ENCODE measurements around the gene FURIN.

DNA sequence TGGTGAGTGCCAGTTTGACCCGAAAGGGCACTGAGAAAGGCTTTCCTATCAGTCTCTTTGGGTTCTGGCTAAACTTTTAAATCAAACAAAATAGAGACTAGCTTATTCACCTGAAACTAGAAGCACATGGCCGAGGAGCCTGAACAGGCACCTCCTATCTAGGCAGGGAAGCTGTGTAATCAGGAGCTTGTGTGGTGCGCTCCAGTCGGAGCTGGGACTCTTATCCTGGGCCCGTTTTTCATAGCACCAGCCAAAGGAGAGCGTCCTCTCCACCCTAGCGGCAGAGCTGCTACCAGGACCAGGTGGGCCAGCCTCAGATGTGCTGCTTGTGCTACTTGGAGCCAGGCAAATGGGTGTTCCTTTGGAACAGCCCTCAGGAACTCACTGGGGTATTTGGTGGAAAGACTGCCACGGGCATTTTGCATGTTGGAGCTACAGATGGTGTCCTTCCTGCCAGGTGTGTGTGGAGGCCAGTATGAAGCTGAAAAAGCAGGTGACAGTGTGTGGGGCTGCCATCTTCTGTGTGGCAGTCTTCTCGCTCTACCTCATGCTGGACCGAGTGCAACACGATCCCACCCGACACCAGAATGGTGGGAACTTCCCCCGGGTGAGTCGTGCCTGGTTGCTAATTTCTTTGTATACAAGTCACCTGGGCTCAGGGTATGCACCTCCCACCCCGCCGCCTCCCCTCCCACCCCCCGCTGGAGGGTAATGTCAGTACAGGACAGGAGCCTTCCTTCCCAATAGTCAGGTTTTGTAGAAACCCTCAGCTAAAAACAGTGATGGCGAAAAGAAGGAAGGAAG, 35.5 kb downstream of the FURIN start:
- TF ChIP-seq, protein P1, sequence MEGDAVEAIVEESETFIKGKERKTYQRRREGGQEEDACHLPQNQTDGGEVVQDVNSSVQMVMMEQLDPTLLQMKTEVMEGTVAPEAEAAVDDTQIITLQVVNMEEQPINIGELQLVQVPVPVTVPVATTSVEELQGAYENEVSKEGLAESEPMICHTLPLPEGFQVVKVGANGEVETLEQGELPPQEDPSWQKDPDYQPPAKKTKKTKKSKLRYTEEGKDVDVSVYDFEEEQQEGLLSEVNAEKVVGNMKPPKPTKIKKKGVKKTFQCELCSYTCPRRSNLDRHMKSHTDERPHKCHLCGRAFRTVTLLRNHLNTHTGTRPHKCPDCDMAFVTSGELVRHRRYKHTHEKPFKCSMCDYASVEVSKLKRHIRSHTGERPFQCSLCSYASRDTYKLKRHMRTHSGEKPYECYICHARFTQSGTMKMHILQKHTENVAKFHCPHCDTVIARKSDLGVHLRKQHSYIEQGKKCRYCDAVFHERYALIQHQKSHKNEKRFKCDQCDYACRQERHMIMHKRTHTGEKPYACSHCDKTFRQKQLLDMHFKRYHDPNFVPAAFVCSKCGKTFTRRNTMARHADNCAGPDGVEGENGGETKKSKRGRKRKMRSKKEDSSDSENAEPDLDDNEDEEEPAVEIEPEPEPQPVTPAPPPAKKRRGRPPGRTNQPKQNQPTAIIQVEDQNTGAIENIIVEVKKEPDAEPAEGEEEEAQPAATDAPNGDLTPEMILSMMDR (IDR thresholded peaks at IDR 0.05), result no peak
- no peak for TF ChIP-seq POLR2A (IDR thresholded peaks at IDR 0.05)
- no peak for TF ChIP-seq EP300 (IDR thresholded peaks at IDR 0.05)
